Fibroblast of skin of abdomen (primary cell): ENCODE measurements around the gene HSPA12B.

Source experiments
- DNase-seq: peaks from one replicate; pipeline ENCODE4 v3.0.0-alpha.2; 2013

Gene HSPA12B

GRCh38 chr20:3749689-3750531, 17.4 kb downstream of the HSPA12B start:
- DNase-seq: no peak

GRCh38 chr20:3751305-3751674, 18.8 kb downstream of the HSPA12B start:
- no peak for DNase-seq

- DNase-seq: no peak
Measured at GRCh38 chr20:3751675-3752385, 19.3 kb downstream of the HSPA12B start.

- DNase-seq: no peak
Measured at GRCh38 chr20:3752386-3752759, 19.9 kb downstream of the HSPA12B start.

GRCh38 chr20:3753098-3753497, 20.6 kb downstream of the HSPA12B start:
- DNase-seq: peak; percentile 55

- DNase-seq: no peak
Measured at GRCh38 chr20:3753501-3754275, 21.2 kb downstream of the HSPA12B start.

GRCh38 chr20:3754276-3754630, 21.8 kb downstream of the HSPA12B start:
- DNase-seq: no peak

GRCh38 chr20:3755269-3755668, 22.8 kb downstream of the HSPA12B start:
- DNase-seq: no peak

- DNase-seq: no peak
Measured at GRCh38 chr20:3755814-3756480, 23.5 kb downstream of the HSPA12B start.

- no peak for DNase-seq
Measured at GRCh38 chr20:3757268-3757667, 24.8 kb downstream of the HSPA12B start.

- no peak for DNase-seq
Measured at GRCh38 chr20:3758566-3758965, 26.1 kb downstream of the HSPA12B start.

GRCh38 chr20:3759316-3759823, 26.9 kb downstream of the HSPA12B start:
- DNase-seq: no peak

- no peak for DNase-seq
Measured at GRCh38 chr20:3759884-3760283, 27.4 kb downstream of the HSPA12B start.

GRCh38 chr20:3760655-3761348, 28.3 kb downstream of the HSPA12B start:
- no peak for DNase-seq

GRCh38 chr20:3763671-3764601, 31.5 kb downstream of the HSPA12B start:
- no peak for DNase-seq

GRCh38 chr20:3764659-3765058, 32.2 kb downstream of the HSPA12B start:
- DNase-seq: no peak

GRCh38 chr20:3765171-3765882, 32.8 kb downstream of the HSPA12B start:
- no peak for DNase-seq

- no peak for DNase-seq
Measured at GRCh38 chr20:3766422-3767109, 34.1 kb downstream of the HSPA12B start.

- DNase-seq: no peak
Measured at GRCh38 chr20:3767110-3767426, 34.6 kb downstream of the HSPA12B start.
